IMR-90 (cell line): ENCODE data around the gene LDLRAD3. TPM values are rescaled to one million over a fixed set of nuclear protein-coding genes. Genes with fewer than 3 reads are reported as not detected.

ENCODE experiments used
- ATAC-seq: fragments of 200-7000 bp; cut with Tn5 transposase; 2 replicates; pipeline ENCODE4 v1.9.1; 2020; ENCODE audit warnings: low read depth, mild to moderate bottlenecking, moderate library complexity
- BruUV-seq: library from RNA; stranded (reverse); fragments of 400-500 nt; replicated peaks from 2 replicates; lab custom pipeline; 2021; lab: Mats Ljungman, UMichigan
- CTCF ChIA-PET: fragments of 300-600 bp; formaldehyde crosslinking; extraction: SDS; loops from one replicate; lab custom pipeline; 2021; ENCODE audit warnings: antibody characterized with exemption; lab: Yijun Ruan, JAX
- POLR2A ChIA-PET: fragments of 300-600 bp; sonication (Branson Sonifier 250); formaldehyde crosslinking; loops from one replicate; lab custom pipeline; 2022; ENCODE audit warnings: antibody characterized with exemption; ENCODE audit not compliant: unreplicated experiment; lab: Charles Lee
- DNase-seq: peaks from one replicate; pipeline ENCODE4 v3.0.0; 2013
- H2AFZ ChIP-seq: replicated peaks from 2 replicates; pipeline ENCODE3; 2013; ENCODE audit warnings: low read length, mild to moderate bottlenecking; ENCODE audit not compliant: poor library complexity
- H2AK5ac ChIP-seq: 2 replicates; pipeline ENCODE4 v1.6.1; 2013; ENCODE audit warnings: low read depth, low read length, inconsistent platforms
- H2AK9ac ChIP-seq: replicated peaks from 2 replicates; pipeline ENCODE3; 2013; ENCODE audit warnings: mild to moderate bottlenecking, low read depth, low read length, moderate library complexity; ENCODE audit not compliant: poor library complexity
- H2BK120ac ChIP-seq: 2 replicates; pipeline ENCODE4 v1.6.1; 2013; ENCODE audit warnings: low read depth, low read length, inconsistent platforms
- H2BK15ac ChIP-seq: 3 replicates; pipeline ENCODE4 v1.6.1; 2013; ENCODE audit warnings: low read depth, low read length, inconsistent platforms
- H2BK20ac ChIP-seq: 2 replicates; pipeline ENCODE4 v1.6.1; 2013; ENCODE audit warnings: low read depth, mild to moderate bottlenecking, inconsistent platforms, low read length, moderate library complexity
- H2BK5ac ChIP-seq: 2 replicates; pipeline ENCODE4 v1.6.1; 2013; ENCODE audit warnings: mild to moderate bottlenecking, low read depth, low read length, inconsistent platforms; ENCODE audit not compliant: poor library complexity, severe bottlenecking
- H3K14ac ChIP-seq: replicated peaks from 2 replicates; pipeline ENCODE4 v1.6.1; 2013; ENCODE audit warnings: low read depth, low read length, inconsistent platforms
- H3K18ac ChIP-seq: 2 replicates; pipeline ENCODE4 v1.6.1; 2013; ENCODE audit warnings: low read depth, low read length, control low read depth
- H3K23ac ChIP-seq: 2 replicates; pipeline ENCODE4 v1.6.1; 2013; ENCODE audit warnings: low read depth, low read length, inconsistent platforms
- H3K27ac ChIP-seq: 2 replicates; pipeline ENCODE4 v1.5.1; 2013; ENCODE audit warnings: mild to moderate bottlenecking, control low read depth, low read length; ENCODE audit not compliant: insufficient read depth
- H3K27me3 ChIP-seq: 2 replicates; pipeline ENCODE4 v1.6.1; 2013; ENCODE audit warnings: low read length; ENCODE audit not compliant: control insufficient read depth, insufficient read depth
- H3K36me3 ChIP-seq: 2 replicates; pipeline ENCODE4 v1.6.1; 2013; ENCODE audit warnings: low read length, mixed read lengths; ENCODE audit not compliant: control insufficient read depth, insufficient read depth
- H3K4ac ChIP-seq: 2 replicates; pipeline ENCODE4 v1.6.1; 2013; ENCODE audit warnings: low read depth, low read length, inconsistent platforms
- H3K4me1 ChIP-seq: 2 replicates; pipeline ENCODE4 v1.6.1; 2013; ENCODE audit warnings: low read length, mixed read lengths; ENCODE audit not compliant: control insufficient read depth, insufficient read depth
- H3K4me2 ChIP-seq: 2 replicates; pipeline ENCODE4 v1.6.1; 2013; ENCODE audit warnings: low read depth, mild to moderate bottlenecking, control low read depth, low read length, moderate library complexity
- H3K4me3 ChIP-seq: 2 replicates; pipeline ENCODE4 v1.5.1; 2013; ENCODE audit warnings: low read depth, mild to moderate bottlenecking, control low read depth, low read length, moderate library complexity; ENCODE audit not compliant: insufficient read depth
- H3K56ac ChIP-seq: 2 replicates; pipeline ENCODE4 v1.6.1; 2013; ENCODE audit warnings: low read length, inconsistent platforms; ENCODE audit not compliant: insufficient read depth; ENCODE audit errors: extremely low read depth
- H3K79me1 ChIP-seq, 2 experiments: 2 replicates each; pipeline ENCODE4 v1.6.1; 2013; ENCODE audit warnings: low read length in 2 of 2, inconsistent platforms in 1 of 2, low read depth in 1 of 2
- H3K9ac ChIP-seq: 2 replicates; pipeline ENCODE4 v1.6.1; 2013; ENCODE audit warnings: low read depth, low read length, control low read depth
- H3K9me1 ChIP-seq: 2 replicates; pipeline ENCODE4 v1.6.1; 2013; ENCODE audit warnings: low read length, inconsistent platforms; ENCODE audit not compliant: insufficient read depth
- H3K9me3 ChIP-seq: 2 replicates; pipeline ENCODE4 v1.6.1; 2013; ENCODE audit warnings: low read length; ENCODE audit not compliant: control insufficient read depth, insufficient read depth
- H4K20me1 ChIP-seq: 2 replicates; pipeline ENCODE4 v1.6.1; 2013; ENCODE audit warnings: low read length, inconsistent platforms; ENCODE audit not compliant: insufficient read depth
- H4K5ac ChIP-seq: 2 replicates; pipeline ENCODE4 v1.6.1; 2013; ENCODE audit warnings: mild to moderate bottlenecking, low read depth, low read length, control low read depth
- H4K8ac ChIP-seq, 2 experiments: 2 replicates each; pipeline ENCODE4 v1.6.1; 2013; ENCODE audit warnings: low read depth in 2 of 2, low read length in 2 of 2, control low read depth in 1 of 2, inconsistent platforms in 1 of 2
- H4K91ac ChIP-seq: 2 replicates; pipeline ENCODE4 v1.6.1; 2013; ENCODE audit warnings: low read depth, low read length, inconsistent platforms; ENCODE audit not compliant: insufficient read depth
- BHLHE40 ChIP-seq: fragments of 150-350 bp; IDR thresholded peaks from 2 replicates; pipeline ENCODE4 v1.6.1; 2016; ENCODE audit warnings: mild to moderate bottlenecking, low read depth, low read length
- CEBPB ChIP-seq: IDR thresholded peaks from 2 replicates; pipeline ENCODE4 v1.6.1; 2012; ENCODE audit warnings: low read depth, low read length, improper control_type of control experiment
- CHD1 ChIP-seq: IDR thresholded peaks from 2 replicates; pipeline ENCODE4 v1.6.1; 2012; ENCODE audit warnings: low read depth, low read length, improper control_type of control experiment
- FOS ChIP-seq: fragments of 150-350 bp; IDR thresholded peaks from 2 replicates; pipeline ENCODE4 v1.6.1; 2016; ENCODE audit warnings: low read depth, low read length
- MAFK ChIP-seq: IDR thresholded peaks from 2 replicates; pipeline ENCODE4 v1.6.1; 2012; ENCODE audit warnings: low read depth, low read length, improper control_type of control experiment
- MAZ ChIP-seq: IDR thresholded peaks from 2 replicates; pipeline ENCODE4 v1.6.1; 2012; ENCODE audit warnings: low read depth, mild to moderate bottlenecking, low read length, improper control_type of control experiment, moderate library complexity, borderline replicate concordance
- MXI1 ChIP-seq: IDR thresholded peaks from 2 replicates; pipeline ENCODE4 v1.6.1; 2012; ENCODE audit warnings: low read depth, mild to moderate bottlenecking, low read length, moderate library complexity, borderline replicate concordance
- NFE2L2 ChIP-seq: fragments of 150-350 bp; IDR thresholded peaks from 2 replicates; pipeline ENCODE4 v1.6.1; 2016; ENCODE audit warnings: low read depth, mild to moderate bottlenecking, low read length
- POLR2A ChIP-seq: IDR thresholded peaks from 2 replicates; pipeline ENCODE4 v1.6.1; 2012; ENCODE audit warnings: mild to moderate bottlenecking, low read depth, low read length
- RAD21 ChIP-seq: IDR thresholded peaks from 2 replicates; pipeline ENCODE4 v1.6.1; 2012; ENCODE audit warnings: low read length, improper control_type of control experiment
- RCOR1 ChIP-seq: IDR thresholded peaks from 2 replicates; pipeline ENCODE4 v1.6.1; 2012; ENCODE audit warnings: mild to moderate bottlenecking, low read length, improper control_type of control experiment; ENCODE audit not compliant: insufficient replicate concordance
- RFX5 ChIP-seq: IDR thresholded peaks from 2 replicates; pipeline ENCODE4 v1.8.0; 2012; ENCODE audit warnings: low read depth, mild to moderate bottlenecking, low read length, moderate library complexity
- SMC3 ChIP-seq: fragments of 150-350 bp; IDR thresholded peaks from 2 replicates; pipeline ENCODE4 v1.6.1; 2016; ENCODE audit warnings: low read depth, mild to moderate bottlenecking, antibody characterized with exemption, low read length, moderate library complexity
- dilution Hi-C: fragments of 300-500 bp; cut with HindIII; formaldehyde crosslinking; loops from one replicate; pipeline ENCODE4 v1.14.3; 2018; ENCODE audit warnings: low sequenced_read_pairs; ENCODE audit not compliant: unreplicated experiment
- in situ Hi-C: fragments of 300-500 bp; cut with MboI; formaldehyde crosslinking; loops from 3 replicates; pipeline ENCODE4 v1.14.3; 2019; ENCODE audit warnings: low sequenced_read_pairs, inconsistent platforms, mixed read lengths
- intact Hi-C: fragments of 100-400 bp; cut with micrococcal nuclease; formaldehyde crosslinking; loops from 2 replicates; pipeline ENCODE4 v1.10.0; 2022
- polyA plus RNA-seq, 3 experiments: library from polyadenylated mRNA; depleted of rRNA; stranded (reverse); fragments of >200 nt; gene quantifications; 2 replicates each; pipeline ENCODE4 v1.2.3, GENCODE V29; 2012; ENCODE audit warnings: low replicate concordance in 1 of 3
- total RNA-seq: library from RNA; depleted of rRNA; stranded (reverse); fragments of >200 nt; gene quantifications from 2 replicates; pipeline ENCODE4 v1.2.3, GENCODE V29; 2012
- TF ChIP-seq, protein P1 (sequence below): fragments of 150-350 bp; IDR thresholded peaks from 2 replicates; pipeline ENCODE4 v1.6.1; 2016; ENCODE audit warnings: low read depth, mild to moderate bottlenecking, low read length, moderate library complexity, borderline replicate concordance
- TF ChIP-seq, protein P2 (sequence below): conservative IDR thresholded peaks from 2 replicates; pipeline ENCODE4 v1.5.1; 2012; ENCODE audit warnings: mild to moderate bottlenecking, low read depth, low read length, improper control_type of control experiment
- TF ChIP-seq, protein P3 (sequence below): fragments of 150-350 bp; IDR thresholded peaks from 2 replicates; pipeline ENCODE4 v1.6.1; 2017; ENCODE audit warnings: mild to moderate bottlenecking, antibody characterized with exemption, low read length, low read depth

LDLRAD3 gene
- total and polyA plus RNA-seq, 2 of the 4 experiments (the other 2 are of a cell fraction): 2.7 to 6.4 TPM

DNA sequence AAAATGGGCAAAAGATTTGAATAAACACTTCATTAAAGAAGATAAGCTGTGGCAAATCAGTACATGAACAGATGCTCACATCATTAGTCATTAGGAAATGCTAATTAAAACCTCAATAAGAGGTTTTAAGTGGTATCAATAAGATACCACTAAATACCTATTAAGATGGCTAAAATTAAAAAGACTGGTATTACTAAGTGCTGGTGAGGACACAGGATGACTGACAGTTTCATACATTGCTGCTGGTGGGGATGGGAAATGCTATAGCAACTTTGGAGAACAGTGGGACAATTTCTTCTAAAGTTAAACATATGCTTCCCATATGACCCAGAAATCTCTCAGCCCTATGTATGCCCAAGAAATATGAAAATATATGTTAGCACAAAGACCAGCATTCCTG, 276.1 kb downstream of the LDLRAD3 start:
- Histone ChIP-seq H3K9me3 (peaks cover 3% of the 10 kb centered on the region; the same call in 1 of the 2 replicates), H3K4me3 (no peak overlapping the region), H3K4me1 (no peaks in the 10 kb centered on the region), H4K91ac (no peak overlapping the region), H3K4me2 (no peak overlapping the region), H4K5ac (no peak overlapping the region), H2BK15ac (no peak overlapping the region), H3K56ac (no peak overlapping the region), H2AFZ (no peak overlapping the region), H3K36me3 (no peaks in the 10 kb centered on the region), H2AK5ac (no peak overlapping the region), H4K20me1 (no peaks in the 10 kb centered on the region), H3K79me1 (no peaks in the 10 kb centered on the region), H3K27ac (no peak overlapping the region), H2BK120ac (no peak overlapping the region), H2BK20ac (no peak overlapping the region), H3K9me1 (no peaks in the 10 kb centered on the region), H3K27me3 (no peaks in the 10 kb centered on the region), H3K14ac (no peak overlapping the region), H2BK5ac (no peak overlapping the region), H4K8ac (no peak overlapping the region), H3K23ac (no peak overlapping the region), H3K4ac (no peak overlapping the region), H2AK9ac (no peak overlapping the region), H3K9ac (no peak overlapping the region), H3K18ac (no peak overlapping the region)
- in situ Hi-C loops: no loop called here
- no peak for ATAC-seq
- POLR2A ChIA-PET: no interaction called here
- intact Hi-C loops: no loop called here
- TF ChIP-seq NFE2L2 (no peak), FOS (no peak), RAD21 (no peak), MAFK (no peak), BHLHE40 (no peak), MAZ (no peak), POLR2A (no peak), CEBPB (no peak), MXI1 (no peak), CHD1 (no peak), RFX5 (no peak), SMC3 (no peak), RCOR1 (no peak)
- TF ChIP-seq, protein P1, sequence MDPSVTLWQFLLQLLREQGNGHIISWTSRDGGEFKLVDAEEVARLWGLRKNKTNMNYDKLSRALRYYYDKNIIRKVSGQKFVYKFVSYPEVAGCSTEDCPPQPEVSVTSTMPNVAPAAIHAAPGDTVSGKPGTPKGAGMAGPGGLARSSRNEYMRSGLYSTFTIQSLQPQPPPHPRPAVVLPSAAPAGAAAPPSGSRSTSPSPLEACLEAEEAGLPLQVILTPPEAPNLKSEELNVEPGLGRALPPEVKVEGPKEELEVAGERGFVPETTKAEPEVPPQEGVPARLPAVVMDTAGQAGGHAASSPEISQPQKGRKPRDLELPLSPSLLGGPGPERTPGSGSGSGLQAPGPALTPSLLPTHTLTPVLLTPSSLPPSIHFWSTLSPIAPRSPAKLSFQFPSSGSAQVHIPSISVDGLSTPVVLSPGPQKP: no peak
- TF ChIP-seq, protein P2, sequence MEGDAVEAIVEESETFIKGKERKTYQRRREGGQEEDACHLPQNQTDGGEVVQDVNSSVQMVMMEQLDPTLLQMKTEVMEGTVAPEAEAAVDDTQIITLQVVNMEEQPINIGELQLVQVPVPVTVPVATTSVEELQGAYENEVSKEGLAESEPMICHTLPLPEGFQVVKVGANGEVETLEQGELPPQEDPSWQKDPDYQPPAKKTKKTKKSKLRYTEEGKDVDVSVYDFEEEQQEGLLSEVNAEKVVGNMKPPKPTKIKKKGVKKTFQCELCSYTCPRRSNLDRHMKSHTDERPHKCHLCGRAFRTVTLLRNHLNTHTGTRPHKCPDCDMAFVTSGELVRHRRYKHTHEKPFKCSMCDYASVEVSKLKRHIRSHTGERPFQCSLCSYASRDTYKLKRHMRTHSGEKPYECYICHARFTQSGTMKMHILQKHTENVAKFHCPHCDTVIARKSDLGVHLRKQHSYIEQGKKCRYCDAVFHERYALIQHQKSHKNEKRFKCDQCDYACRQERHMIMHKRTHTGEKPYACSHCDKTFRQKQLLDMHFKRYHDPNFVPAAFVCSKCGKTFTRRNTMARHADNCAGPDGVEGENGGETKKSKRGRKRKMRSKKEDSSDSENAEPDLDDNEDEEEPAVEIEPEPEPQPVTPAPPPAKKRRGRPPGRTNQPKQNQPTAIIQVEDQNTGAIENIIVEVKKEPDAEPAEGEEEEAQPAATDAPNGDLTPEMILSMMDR: no peak
- TF ChIP-seq, protein P3, sequence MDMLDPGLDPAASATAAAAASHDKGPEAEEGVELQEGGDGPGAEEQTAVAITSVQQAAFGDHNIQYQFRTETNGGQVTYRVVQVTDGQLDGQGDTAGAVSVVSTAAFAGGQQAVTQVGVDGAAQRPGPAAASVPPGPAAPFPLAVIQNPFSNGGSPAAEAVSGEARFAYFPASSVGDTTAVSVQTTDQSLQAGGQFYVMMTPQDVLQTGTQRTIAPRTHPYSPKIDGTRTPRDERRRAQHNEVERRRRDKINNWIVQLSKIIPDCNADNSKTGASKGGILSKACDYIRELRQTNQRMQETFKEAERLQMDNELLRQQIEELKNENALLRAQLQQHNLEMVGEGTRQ: no peak
- DNase-seq: no peak
- dilution Hi-C loops: no loop called here
- CTCF ChIA-PET: no interaction called here
- no TSS peak for BruUV-seq
